Prostate gland (tissue), 2 donors: ENCODE data around the gene GATC. TPM values are rescaled to one million over a fixed set of nuclear protein-coding genes. Genes with fewer than 3 reads are reported as not detected.
A peak's percentile ranks its signal among the peaks of the same experiment; 100 is the strongest.

Experiments
- DNase-seq: peaks from one replicate; pipeline ENCODE4 v3.0.0-alpha.2; 2019; ENCODE audit warnings: low spot score
- H3K27ac ChIP-seq, 2 donors: fragments of 200-600 bp; sonication (generic); 2 replicates each; pipeline ENCODE4 v1.5.1; 2017 to 2019
- H3K27me3 ChIP-seq: fragments of 200-600 bp; sonication (generic); replicated peaks from 2 replicates; pipeline ENCODE4 v1.5.1; 2019; ENCODE audit not compliant: insufficient read depth
- H3K36me3 ChIP-seq, 2 donors: fragments of 200-600 bp; sonication (generic); 1 replicate in 1 of 2; 2 replicates in 1 of 2; pipeline versions ENCODE4 v1.5.1 to v1.8.1; 2017 to 2019
- H3K4me1 ChIP-seq: fragments of 200-600 bp; sonication (generic); replicated peaks from 2 replicates; pipeline ENCODE4 v1.5.1; 2019
- H3K4me3 ChIP-seq, 2 donors: fragments of 200-600 bp; sonication (generic); 2 replicates each; pipeline ENCODE4 v1.5.1; 2017 to 2019
- H3K9me3 ChIP-seq: fragments of 200-600 bp; sonication (generic); 2 replicates; pipeline ENCODE4 v1.5.1; 2017
- CTCF ChIP-seq, 4 experiments: fragments of 200-600 bp in 2 of 4; fragments of 450-650 bp in 2 of 4; sonication (generic) in 2 of 4; IDR thresholded peaks; 1 replicate in 3 of 4; 2 replicates in 1 of 4; pipeline ENCODE4 v1.5.1; 2016 to 2019; ENCODE audit warnings: antibody characterized with exemption in 4 of 4, mild to moderate bottlenecking in 2 of 4, moderate library complexity in 2 of 4
- POLR2A ChIP-seq: fragments of 450-650 bp; IDR thresholded peaks from one replicate; pipeline ENCODE4 v1.6.1; 2016; ENCODE audit warnings: antibody characterized with exemption, mild to moderate bottlenecking
- POLR2AphosphoS5 ChIP-seq: sonication (generic); formaldehyde crosslinking; IDR thresholded peaks from one replicate; pipeline ENCODE4 v1.6.1; 2017; ENCODE audit warnings: antibody characterized with exemption
- WGBS: methylation state at CpG from one replicate; pipeline ENCODE4 v1.1.5; 2018; 5-methylcytosine and 5-hydroxymethylcytosine counted together
- intact Hi-C: fragments of 100-400 bp; cut with DNase I; formaldehyde crosslinking; loops from one replicate; pipeline ENCODE4 v1.14.2; 2022
- total RNA-seq, 2 donors: library from RNA; depleted of rRNA; stranded (reverse); fragments of >200 nt; gene quantifications; one replicate each; pipeline ENCODE4 v1.1.0, GENCODE V29; 2016

The GATC gene
- total RNA-seq, 2 donors from 2014 or later = 19.3 to 30.1 TPM

- Histone ChIP-seq H3K4me3 (peak within 1 kb of the TSS; percentile 75 to 84), H3K36me3 (no peaks in the 10 kb centered on the region), H3K27me3 (no peaks in the 10 kb centered on the region), H3K9me3 (no peaks in the 10 kb centered on the region), H3K27ac (peak within 1 kb of the TSS; percentile 91 to 92), H3K4me1 (no peaks in the 10 kb centered on the region)
- TF ChIP-seq POLR2A (peak; percentile 83), CTCF (IDR thresholded peaks at IDR 0.05) (peak in 3 of 4 experiments; percentile 5 to 55 (median 30)), POLR2AphosphoS5 (peak; percentile 91)
- intact Hi-C loops = loop anchor here (10.0 kb wide), 1 partner anchor 69 kb away; no protein-coding TSS in a partner anchor
- WGBS = 0% methylated on average over 49 of the region's 53 CpGs
- DNase-seq = peak; percentile 96
Observed at GRCh38 chr12:120495731-120496412, 49.6 kb downstream of the GATC start, which contains the start of gene DYNLL1. TSS of gene DYNLL1 (plus strand) at chr12:120496113. CDS start at chr12:120496422, 309 bp downstream.

- Histone ChIP-seq H3K4me3 (peak overlapping the region; percentile 75 to 84), H3K27me3 (no peaks in the 10 kb centered on the region), H3K36me3 (no peaks in the 10 kb centered on the region), H3K4me1 (no peaks in the 10 kb centered on the region), H3K9me3 (no peaks in the 10 kb centered on the region), H3K27ac (peak overlapping the region; percentile 91 to 92)
- DNase-seq = peak; percentile 51
- under 1% methylated on average over 46 of the region's 47 CpGs for WGBS
- TF ChIP-seq POLR2AphosphoS5 (no peak), CTCF (IDR thresholded peaks at IDR 0.05) (peak in 1 of 4 experiments; percentile 10), POLR2A (no peak)
- intact Hi-C loops = loop anchor here (10.0 kb wide), 1 partner anchor 68 kb away; no protein-coding TSS in a partner anchor
Observed at GRCh38 chr12:120496413-120497340, 50.4 kb downstream of the GATC start.

- Histone ChIP-seq H3K36me3 (no peaks in the 10 kb centered on the region), H3K9me3 (no peaks in the 10 kb centered on the region), H3K4me1 (no peaks in the 10 kb centered on the region), H3K27ac (peak overlapping the region; percentile 91 to 92), H3K27me3 (no peaks in the 10 kb centered on the region), H3K4me3 (peak overlapping the region; percentile 75 to 84)
- TF ChIP-seq CTCF (IDR thresholded peaks at IDR 0.05) = no peak
- no peak for TF ChIP-seq POLR2A
- TF ChIP-seq POLR2AphosphoS5 = no peak
- DNase-seq = no peak
- intact Hi-C loops = loop anchor here (10.0 kb wide), 1 partner anchor 67 kb away; no protein-coding TSS in a partner anchor
- WGBS = 19% methylated on average over 9 of the region's 9 CpGs
Observed at GRCh38 chr12:120497524-120498150, 51.4 kb downstream of the GATC start.

GRCh38 chr12:120498870-120499515, 52.7 kb downstream of the GATC start:
- no peaks in the 10 kb centered on the region for H3K27me3 ChIP-seq
- intact Hi-C loops = loop anchor here (10.0 kb wide), 1 partner anchor 66 kb away; no protein-coding TSS in a partner anchor
- no peak overlapping the region for H3K27ac ChIP-seq
- H3K36me3 ChIP-seq = peaks cover 0 to 6% of the 10 kb centered on the region in 2 donors
- 76% methylated on average over 3 of the region's 3 CpGs for WGBS
- no peak overlapping the region for H3K4me3 ChIP-seq
- DNase-seq = no peak
- H3K9me3 ChIP-seq = no peaks in the 10 kb centered on the region
- TF ChIP-seq CTCF (IDR thresholded peaks at IDR 0.05) = no peak
- no peak for TF ChIP-seq POLR2A
- TF ChIP-seq POLR2AphosphoS5 = no peak
- H3K4me1 ChIP-seq = no peaks in the 10 kb centered on the region
